Upper lobe of left lung (tissue), 6 donors: Measurements from ENCODE around the gene SERPINA5. TPM values are rescaled to one million over a fixed set of nuclear protein-coding genes. Genes with fewer than 3 reads are reported as not detected.

Experiments
- ATAC-seq, 2 donors: fragments of 200-7000 bp; cut with Tn5 transposase; one replicate each; pipeline ENCODE4 v1.9.1; 2022; ENCODE audit warnings: mild to moderate bottlenecking in 2 of 2, moderate library complexity in 2 of 2; ENCODE audit not compliant: low FRiP score in 2 of 2
- DNase-seq, 2 donors: peaks; one replicate each; pipeline ENCODE4 v3.0.0-alpha.2; 2019 to 2020
- H3K27ac ChIP-seq, 4 donors: fragments of 200-600 bp; sonication (generic); one replicate each; pipeline ENCODE4 v1.5.1; 2016 to 2019
- H3K27me3 ChIP-seq, 4 donors: fragments of 200-600 bp; sonication (generic); one replicate each; pipeline ENCODE4 v1.5.1; 2017 to 2019
- H3K36me3 ChIP-seq, 4 donors: fragments of 200-600 bp; sonication (generic); one replicate each; pipeline ENCODE4 v1.5.1; 2016 to 2019
- H3K4me1 ChIP-seq, 4 donors: fragments of 200-600 bp; sonication (generic); one replicate each; pipeline ENCODE4 v1.5.1; 2018 to 2019
- H3K4me3 ChIP-seq, 4 donors: fragments of 200-600 bp; sonication (generic); one replicate each; pipeline ENCODE4 v1.5.1; 2017 to 2019; ENCODE audit warnings: mild to moderate bottlenecking in 2 of 4, moderate library complexity in 1 of 4
- H3K9me3 ChIP-seq, 4 donors: fragments of 200-600 bp; sonication (generic); one replicate each; pipeline ENCODE4 v1.5.1; 2018 to 2019
- EP300 ChIP-seq, 4 donors: sonication (generic); formaldehyde crosslinking; IDR thresholded peaks; one replicate each; pipeline ENCODE4 v1.5.1; 2017; ENCODE audit warnings: antibody characterized with exemption in 4 of 4, control low read depth in 2 of 4
- POLR2A ChIP-seq, 4 donors: fragments of 450-650 bp; IDR thresholded peaks; one replicate each; pipeline ENCODE4 v1.5.1; 2016 to 2017; ENCODE audit warnings: antibody characterized with exemption in 4 of 4, mild to moderate bottlenecking in 2 of 4
- POLR2AphosphoS5 ChIP-seq, 2 donors: sonication (generic); formaldehyde crosslinking; IDR thresholded peaks; one replicate each; pipeline ENCODE4 v1.5.1; 2017; ENCODE audit warnings: antibody characterized with exemption in 2 of 2
- WGBS, 2 donors: methylation state at CpG; one replicate each; pipeline ENCODE4 v1.1.5; 2017 to 2018; 5-methylcytosine and 5-hydroxymethylcytosine counted together
- total RNA-seq, 6 donors: library from RNA; depleted of rRNA in 4 of 6; stranded (reverse); fragments of >200 nt in 4 of 6; gene quantifications; one replicate each; pipeline versions ENCODE4 v1.1.0 to v1.2.1, GENCODE V29; 2016 to 2021
- TF ChIP-seq, protein P1 (sequence below), 6 experiments: fragments of 450-650 bp in 4 of 6; fragments of 200-600 bp in 2 of 6; sonication (generic) in 2 of 6; IDR thresholded peaks; one replicate each; pipeline ENCODE4 v1.5.1; 2016 to 2019; ENCODE audit warnings: antibody characterized with exemption in 6 of 6
- donor health status: DM: no; HTN: no; CAD: no; lungs with moderate emphysema.
- donor health status: DM: no; HTN: yes; CAD: no; lungs with severe emphysema.

Gene SERPINA5
- total RNA-seq, 6 donors from 2014 or later: 1.2 to 2.5 (median 1.5) TPM; not detected in 3

- no peak overlapping the region for H3K4me3 ChIP-seq
- no peak for TF ChIP-seq POLR2A (IDR thresholded peaks at IDR 0.05)
- no peak for TF ChIP-seq POLR2AphosphoS5 (IDR thresholded peaks at IDR 0.05)
- TF ChIP-seq, protein P1, sequence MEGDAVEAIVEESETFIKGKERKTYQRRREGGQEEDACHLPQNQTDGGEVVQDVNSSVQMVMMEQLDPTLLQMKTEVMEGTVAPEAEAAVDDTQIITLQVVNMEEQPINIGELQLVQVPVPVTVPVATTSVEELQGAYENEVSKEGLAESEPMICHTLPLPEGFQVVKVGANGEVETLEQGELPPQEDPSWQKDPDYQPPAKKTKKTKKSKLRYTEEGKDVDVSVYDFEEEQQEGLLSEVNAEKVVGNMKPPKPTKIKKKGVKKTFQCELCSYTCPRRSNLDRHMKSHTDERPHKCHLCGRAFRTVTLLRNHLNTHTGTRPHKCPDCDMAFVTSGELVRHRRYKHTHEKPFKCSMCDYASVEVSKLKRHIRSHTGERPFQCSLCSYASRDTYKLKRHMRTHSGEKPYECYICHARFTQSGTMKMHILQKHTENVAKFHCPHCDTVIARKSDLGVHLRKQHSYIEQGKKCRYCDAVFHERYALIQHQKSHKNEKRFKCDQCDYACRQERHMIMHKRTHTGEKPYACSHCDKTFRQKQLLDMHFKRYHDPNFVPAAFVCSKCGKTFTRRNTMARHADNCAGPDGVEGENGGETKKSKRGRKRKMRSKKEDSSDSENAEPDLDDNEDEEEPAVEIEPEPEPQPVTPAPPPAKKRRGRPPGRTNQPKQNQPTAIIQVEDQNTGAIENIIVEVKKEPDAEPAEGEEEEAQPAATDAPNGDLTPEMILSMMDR (IDR thresholded peaks at IDR 0.05): no peak
- TF ChIP-seq EP300 (IDR thresholded peaks at IDR 0.05): no peak
- H3K27ac ChIP-seq: no peak overlapping the region
- DNase-seq (no peak), ATAC-seq (no peak)
- no peaks in the 10 kb centered on the region for H3K4me1 ChIP-seq
- WGBS, 2 donors: 86 to 95% methylated on average over 5 to 10 of the region's 10 CpGs
- H3K9me3 ChIP-seq: no peaks in the 10 kb centered on the region
- no peaks in the 10 kb centered on the region for H3K27me3 ChIP-seq
- no peaks in the 10 kb centered on the region for H3K36me3 ChIP-seq
Measured at GRCh38 chr14:94640721-94641631, 59.8 kb downstream of the SERPINA5 start.

DNA sequence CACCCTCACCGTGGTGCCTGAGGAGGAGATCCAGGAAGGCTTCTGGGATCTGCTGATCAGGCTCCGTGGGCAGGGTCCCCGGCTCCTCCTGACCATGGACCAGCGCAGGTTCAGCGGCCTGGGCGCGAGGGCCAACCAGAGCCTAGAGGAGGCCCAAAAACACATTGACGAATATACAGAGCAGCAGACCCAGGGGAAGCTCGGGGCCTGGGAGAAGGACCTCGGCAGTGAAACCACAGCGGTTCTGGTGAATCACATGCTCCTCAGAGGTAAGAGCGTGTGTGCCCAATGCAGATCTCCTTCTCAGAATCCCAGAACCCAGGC is 60.4 kb downstream of the SERPINA5 start:
- ATAC-seq: no peak
- no peak for TF ChIP-seq EP300 (IDR thresholded peaks at IDR 0.05)
- TF ChIP-seq POLR2AphosphoS5 (IDR thresholded peaks at IDR 0.05): no peak
- TF ChIP-seq POLR2A (IDR thresholded peaks at IDR 0.05): no peak
- TF ChIP-seq, protein P1 (IDR thresholded peaks at IDR 0.05): no peak

More for the DNA sequence above, 60.4 kb downstream of the SERPINA5 start:
- peak in 1 of 2 donors; percentile 65 for DNase-seq
- WGBS, 2 donors: 95 to 98% methylated on average over 11 to 12 of the region's 12 CpGs
- Histone ChIP-seq H3K36me3 (no peaks in the 10 kb centered on the region), H3K4me3 (no peak overlapping the region), H3K27me3 (no peaks in the 10 kb centered on the region), H3K9me3 (no peaks in the 10 kb centered on the region), H3K27ac (no peak overlapping the region), H3K4me1 (no peaks in the 10 kb centered on the region)

Other genes starting within 250 kb of the SERPINA5 start
- gene SERPINA2, start 214.7 kb upstream of the SERPINA5 start, total RNA-seq: not detected
- 1,000 to 10,000 TPM in 1 of 6 donors, 100 to 1,000 TPM in 5; 205 to 1,050 (median 637) TPM for gene SERPINA1, start 192.8 kb upstream of the SERPINA5 start, total RNA-seq
- not detected for gene SERPINA11, start 128.6 kb upstream of the SERPINA5 start, total RNA-seq
- gene SERPINA9, start 105.2 kb upstream of the SERPINA5 start, total RNA-seq: under 1 TPM in 1 of 6 donors, not detected in 5; 0.14 TPM
- not detected for gene SERPINA12, start 72.0 kb upstream of the SERPINA5 start, total RNA-seq
- under 1 TPM in 1 of 6 donors, not detected in 5; 0.13 TPM for gene SERPINA4, start 20.0 kb upstream of the SERPINA5 start, total RNA-seq
- gene SERPINA3, start 31.0 kb downstream of the SERPINA5 start, total RNA-seq: 100 to 1,000 TPM in 1 of 6 donors, 10 to 100 TPM in 5; 32.5 to 111 (median 55.4) TPM
- gene GSC, start 188.7 kb downstream of the SERPINA5 start, total RNA-seq: under 1 TPM in 1 of 6 donors, not detected in 5; 0.47 TPM